Activated CD8-positive, alpha-beta memory T cell treated with anti-CD3 and anti-CD28 coated beads for 4 hours (primary cell): ENCODE results near the gene FLT1.

Experiments used
- DNase-seq, 2 donors: peaks; one replicate each; pipeline ENCODE4 v3.0.0-alpha.2; 2020; ENCODE audit warnings: low read depth in 2 of 2

The FLT1 gene

DNA sequence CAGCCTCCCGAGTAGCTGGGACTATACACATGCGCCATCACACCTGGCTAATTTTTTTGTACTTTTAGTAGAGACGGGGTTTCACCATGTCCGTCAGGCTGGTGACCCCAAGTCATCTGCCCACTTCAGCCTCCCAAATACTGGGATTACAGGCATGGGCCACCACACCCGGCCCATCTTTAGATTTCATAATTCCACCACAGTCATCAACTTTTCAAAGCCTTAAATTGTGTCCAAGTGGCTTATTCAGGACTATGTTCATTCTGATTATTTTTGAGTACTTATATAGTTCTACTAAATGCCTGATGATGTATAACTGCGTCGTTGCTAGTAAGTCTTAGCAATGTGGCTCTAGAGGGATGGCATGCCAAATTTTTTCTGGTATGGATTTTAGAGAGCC lies 36.9 kb downstream of the FLT1 start:
- no peak for DNase-seq

- DNase-seq = no peak
Observed at GRCh38 chr13:28457521-28457920, 37.4 kb downstream of the FLT1 start.

- DNase-seq = no peak
Observed at GRCh38 chr13:28455580-28456194, 39.2 kb downstream of the FLT1 start.

GRCh38 chr13:28452755-28453154 lies 42.2 kb downstream of the FLT1 start:
- no peak for DNase-seq

DNA sequence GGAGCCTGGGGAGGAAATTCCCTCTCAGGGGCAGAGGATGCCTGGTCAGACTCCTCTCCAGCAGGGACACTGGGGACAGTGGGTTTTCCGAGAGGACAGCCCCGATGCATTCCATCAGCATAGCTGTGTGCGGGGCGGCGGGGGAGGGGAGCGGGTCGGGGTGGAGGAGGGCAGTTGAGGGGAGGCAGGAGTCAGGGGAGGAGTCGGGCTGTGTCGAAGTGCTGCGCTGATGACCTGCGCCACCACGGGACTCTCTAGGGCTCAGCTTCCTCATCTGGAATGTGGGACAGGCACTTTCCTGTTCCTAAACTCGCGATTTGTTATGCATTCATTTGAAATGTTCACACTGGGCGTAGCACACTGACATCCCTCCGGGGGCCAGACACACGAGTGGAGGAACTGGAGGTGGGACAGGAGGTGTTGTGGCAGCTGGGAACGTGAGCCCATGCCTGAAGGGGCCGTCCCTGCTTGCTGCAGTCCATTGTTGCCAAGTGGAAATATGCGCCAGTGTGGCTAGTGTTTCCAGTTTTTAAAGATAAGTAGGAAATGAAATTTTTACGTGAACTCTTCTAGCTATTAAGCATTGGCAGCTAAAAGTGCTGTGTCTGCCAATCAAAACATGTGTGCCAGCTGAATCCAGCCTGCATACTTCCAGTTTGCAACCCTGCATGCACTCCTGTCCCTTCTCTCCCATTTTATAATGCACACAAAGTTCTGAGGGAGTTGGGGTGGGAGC lies 43.3 kb downstream of the FLT1 start:
- no peak for DNase-seq

- no peak for DNase-seq
Observed at GRCh38 chr13:28449826-28450773, 44.8 kb downstream of the FLT1 start.

DNA sequence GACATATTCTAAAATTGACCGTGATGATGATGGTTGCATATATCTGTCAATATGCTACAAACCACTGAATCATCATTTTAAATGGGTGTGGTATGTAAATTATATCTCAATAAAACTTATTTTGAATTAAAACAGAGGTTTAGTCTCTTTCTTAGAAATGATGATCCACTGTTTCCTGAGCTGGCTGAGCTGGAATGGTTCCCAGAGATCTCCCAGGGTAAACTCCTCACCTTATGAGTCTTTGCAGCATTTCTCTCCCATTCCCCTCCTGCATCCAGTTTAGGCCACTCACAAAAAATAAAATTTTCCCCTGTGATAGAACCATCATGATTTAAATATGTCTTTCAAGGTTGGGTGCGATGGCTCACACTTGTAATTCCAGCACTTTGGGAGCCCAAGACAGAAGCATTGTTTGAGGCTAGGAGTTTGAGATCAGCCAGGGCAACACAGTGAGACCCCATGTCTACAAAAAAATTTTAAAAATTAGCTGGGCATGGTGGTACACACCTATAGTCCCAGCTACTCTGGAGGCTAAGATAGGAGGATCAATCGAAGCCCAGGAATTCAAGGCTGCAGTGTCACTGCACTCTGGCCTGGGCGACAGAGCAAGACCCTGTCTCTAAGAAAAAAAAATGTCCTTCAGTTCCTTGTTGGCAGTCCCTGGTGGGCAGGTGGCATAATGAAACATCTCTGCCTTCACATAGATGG lies 46.1 kb downstream of the FLT1 start:
- DNase-seq = no peak

DNA sequence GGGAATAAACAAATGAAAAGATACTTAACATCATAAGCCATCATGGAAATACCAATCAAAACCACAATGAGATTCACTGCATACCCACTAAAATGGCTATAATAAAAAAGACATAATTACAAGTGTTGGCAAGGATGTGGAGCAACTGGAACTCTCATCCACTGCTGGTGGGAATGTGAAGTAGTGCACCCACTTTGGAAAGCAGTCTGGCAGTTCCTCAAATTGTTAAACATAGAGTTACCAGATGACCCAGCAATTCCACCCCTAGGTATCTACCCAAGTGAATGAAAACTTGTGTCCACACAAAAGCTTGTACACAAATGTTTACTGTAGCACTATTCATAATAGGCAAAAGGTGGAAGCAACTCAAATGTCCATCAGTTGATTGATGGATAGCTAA lies 46.9 kb downstream of the FLT1 start:
- DNase-seq = no peak

DNA sequence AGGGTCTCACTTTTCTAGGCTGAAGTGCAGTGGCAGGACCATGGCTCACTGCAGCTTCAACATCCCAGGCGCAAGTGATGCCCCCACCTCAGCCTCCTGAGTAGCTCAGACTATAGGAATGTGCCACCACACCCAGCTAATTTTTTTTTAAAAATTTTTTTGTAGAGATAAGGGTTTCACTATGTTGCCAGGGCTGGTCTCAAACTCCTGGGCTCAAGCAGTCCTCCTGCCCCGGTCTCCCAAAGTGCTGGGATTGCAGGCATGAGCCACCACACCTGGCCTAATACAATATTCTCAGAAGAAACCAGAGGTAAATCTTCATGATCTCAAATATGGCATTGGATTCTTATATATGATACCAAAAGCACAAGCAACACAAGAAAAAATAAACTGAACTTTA lies 47.7 kb downstream of the FLT1 start:
- DNase-seq = no peak

- DNase-seq = no peak
Observed at GRCh38 chr13:28442839-28443238, 52.1 kb downstream of the FLT1 start.

- DNase-seq = no peak
Observed at GRCh38 chr13:28441529-28441928, 53.4 kb downstream of the FLT1 start.

GRCh38 chr13:28440774-28441504 lies 54.0 kb downstream of the FLT1 start:
- DNase-seq = no peak

DNA sequence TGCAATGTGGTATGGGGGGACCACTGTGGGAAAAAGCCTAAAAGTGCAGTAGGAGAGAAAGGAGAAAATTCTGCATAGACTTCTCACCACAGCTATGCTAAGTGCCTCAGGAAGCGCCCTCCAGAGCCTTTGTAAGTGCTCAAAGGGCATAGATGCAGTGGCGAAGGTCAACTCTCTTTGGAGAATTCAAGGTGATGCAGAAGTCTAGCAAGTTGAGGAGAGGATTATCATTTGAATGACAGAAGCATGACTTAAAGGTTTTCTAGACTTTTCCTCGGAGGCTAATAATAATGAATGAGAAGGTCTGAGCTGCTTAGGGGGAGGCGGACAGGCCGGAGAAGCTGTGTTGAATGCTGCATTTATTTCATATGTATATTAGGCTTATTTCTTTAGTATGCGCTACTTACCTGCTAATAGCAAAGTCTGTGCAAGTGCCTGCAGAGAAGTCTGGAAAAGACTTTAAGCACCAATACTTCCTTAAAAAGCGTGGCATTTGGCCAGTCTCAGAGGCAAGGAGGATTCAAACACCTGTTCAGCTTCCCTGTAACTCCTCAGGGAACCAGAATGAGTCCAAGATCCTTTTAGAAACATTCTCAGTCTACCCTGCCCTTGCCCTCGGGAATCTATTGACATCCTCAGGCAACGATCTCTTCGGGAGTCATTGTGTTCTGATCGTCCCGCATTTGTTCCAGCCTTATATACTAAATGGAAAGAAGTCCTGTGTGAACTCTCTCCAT lies 56.2 kb downstream of the FLT1 start:
- DNase-seq = no peak

GRCh38 chr13:28438067-28438466 lies 56.9 kb downstream of the FLT1 start:
- no peak for DNase-seq

GRCh38 chr13:28435917-28436316 lies 59.0 kb downstream of the FLT1 start:
- DNase-seq = no peak

GRCh38 chr13:28434926-28435325 lies 60.0 kb downstream of the FLT1 start:
- DNase-seq = no peak

DNA sequence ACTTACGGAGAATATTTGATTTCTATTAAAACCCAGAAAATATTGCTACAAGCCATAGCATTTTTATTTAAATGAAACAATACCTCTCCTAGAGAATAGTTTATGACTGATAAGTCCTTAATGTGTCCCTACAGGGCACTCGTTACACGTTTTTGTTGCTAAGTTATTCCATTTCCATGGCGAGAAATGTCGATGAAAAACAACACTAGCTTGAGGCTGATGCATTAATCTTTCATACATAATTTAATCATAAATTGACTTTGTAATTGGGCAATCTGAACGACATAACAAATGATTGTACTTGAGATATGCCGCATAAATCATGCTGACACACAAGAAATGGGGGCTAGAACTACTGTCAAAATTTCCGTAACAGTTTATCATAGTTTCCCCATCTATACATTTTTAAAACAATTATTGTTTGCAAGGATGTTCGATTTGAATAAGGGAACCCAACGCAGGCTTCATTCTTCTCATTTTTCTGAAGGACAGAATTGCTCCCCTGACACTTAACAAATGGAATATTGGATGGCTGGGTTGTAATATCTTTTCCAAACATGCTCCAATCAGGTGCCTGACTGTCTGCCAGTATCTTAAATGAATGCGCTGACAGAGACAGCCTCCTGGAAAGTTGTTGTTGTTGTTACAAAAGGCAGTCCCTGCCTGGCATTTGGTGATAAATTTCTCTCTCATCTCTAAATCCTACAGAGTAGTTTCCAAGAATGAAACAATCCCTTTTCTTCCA lies 61.9 kb downstream of the FLT1 start:
- no peak for DNase-seq

DNA sequence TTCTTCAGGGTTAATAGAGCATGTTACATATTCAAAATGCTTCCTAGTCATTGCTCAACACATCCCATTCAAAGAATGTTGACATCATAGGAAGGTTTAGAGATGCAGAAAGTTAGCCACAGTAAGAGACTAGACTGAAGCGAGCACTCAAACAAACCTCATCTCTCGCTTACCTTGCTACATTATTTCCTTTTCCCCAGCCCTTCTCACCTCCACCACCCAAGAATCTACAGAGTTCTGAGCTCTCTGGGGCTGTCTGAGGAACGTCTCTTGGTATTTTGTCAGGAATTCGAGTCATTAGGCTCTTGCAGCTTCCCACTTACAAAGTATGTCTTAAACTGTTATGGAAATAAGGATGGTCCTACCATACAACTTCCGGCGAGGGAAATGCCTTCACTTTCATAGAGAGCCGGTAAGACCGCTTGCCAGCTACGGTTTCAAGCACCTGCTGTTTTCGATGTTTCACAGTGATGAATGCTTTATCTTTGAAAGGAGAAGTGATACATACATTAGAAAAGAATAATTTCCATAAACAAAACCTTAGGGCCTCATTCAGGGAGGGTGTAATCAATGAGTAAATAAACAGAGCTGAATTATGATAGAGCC lies 65.1 kb downstream of the FLT1 start:
- DNase-seq = no peak

DNA sequence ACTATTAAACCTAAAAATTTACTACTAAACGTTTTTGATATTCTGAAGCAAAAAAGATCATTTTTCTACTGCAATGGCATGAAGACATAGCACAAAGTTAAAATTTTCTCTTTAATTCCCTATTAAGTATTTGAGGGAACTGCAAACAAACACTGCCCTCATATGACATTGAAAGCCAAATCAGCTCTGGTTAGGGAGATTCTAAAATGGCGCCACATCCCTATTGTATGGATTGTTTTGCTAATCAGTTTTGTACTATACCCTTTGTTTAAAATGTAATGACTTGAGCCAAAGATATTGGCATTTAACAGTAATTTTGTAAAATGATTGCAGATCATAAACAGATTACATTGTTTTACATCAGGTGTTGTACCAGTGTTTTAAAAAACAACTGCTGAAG lies 65.8 kb downstream of the FLT1 start:
- DNase-seq = no peak
